SU-DHL-6 (cell line): ENCODE measurements around the gene CNOT4.

Experiments used
- EZH2phosphoT487 ChIP-seq: fragments of 200-600 bp; sonication (generic), shearing (Covaris generic); conservative IDR thresholded peaks from 2 replicates; pipeline ENCODE4 v1.6.1; 2018; ENCODE audit warnings: mild to moderate bottlenecking, antibody characterized with exemption, low read length, moderate library complexity, mixed read lengths
- TF ChIP-seq, protein P1 (sequence below): fragments of 200-600 bp; sonication (generic); IDR thresholded peaks from one replicate; pipeline ENCODE4 v1.5.1; 2017; ENCODE audit warnings: antibody characterized with exemption, mild to moderate bottlenecking, low read length, moderate library complexity; ENCODE audit not compliant: insufficient read depth, poor library complexity, severe bottlenecking

DNA sequence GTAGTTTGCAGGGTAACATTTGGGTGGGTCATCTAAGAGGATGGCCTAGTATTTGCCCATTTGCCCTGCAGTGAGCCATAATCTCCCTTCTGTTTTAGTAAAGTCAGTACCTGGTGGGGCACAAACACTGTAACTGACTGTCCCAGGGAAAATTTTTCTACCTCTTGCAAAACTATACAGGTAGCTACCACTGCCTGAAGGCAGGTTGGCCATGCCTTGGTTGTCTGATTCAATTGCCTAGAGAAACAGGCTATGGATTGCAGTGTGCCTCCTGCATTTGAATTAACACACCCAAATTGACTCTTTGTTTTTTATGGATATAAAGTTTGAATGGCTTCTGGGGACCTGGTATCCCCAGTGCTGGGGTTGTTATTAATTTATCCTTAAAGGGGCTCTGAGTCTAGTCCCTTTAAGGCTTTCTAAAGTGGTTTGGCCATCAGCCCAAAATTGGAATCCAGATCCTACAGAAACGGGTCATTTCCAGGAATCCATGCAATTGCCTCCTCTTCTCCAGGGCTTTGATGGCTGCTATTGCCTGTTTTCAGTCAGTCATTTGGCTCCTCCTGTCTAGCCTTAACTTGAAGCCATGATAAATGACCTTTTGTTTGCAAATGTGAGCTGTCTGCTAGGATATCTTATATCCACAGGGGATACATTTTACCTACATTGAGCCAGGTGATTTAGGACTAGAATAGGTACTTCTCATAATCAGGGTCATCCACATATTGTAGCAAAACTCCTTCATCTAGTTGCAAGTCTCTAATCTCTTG is 187.1 kb downstream of the CNOT4 start:
- TF ChIP-seq, protein P1, sequence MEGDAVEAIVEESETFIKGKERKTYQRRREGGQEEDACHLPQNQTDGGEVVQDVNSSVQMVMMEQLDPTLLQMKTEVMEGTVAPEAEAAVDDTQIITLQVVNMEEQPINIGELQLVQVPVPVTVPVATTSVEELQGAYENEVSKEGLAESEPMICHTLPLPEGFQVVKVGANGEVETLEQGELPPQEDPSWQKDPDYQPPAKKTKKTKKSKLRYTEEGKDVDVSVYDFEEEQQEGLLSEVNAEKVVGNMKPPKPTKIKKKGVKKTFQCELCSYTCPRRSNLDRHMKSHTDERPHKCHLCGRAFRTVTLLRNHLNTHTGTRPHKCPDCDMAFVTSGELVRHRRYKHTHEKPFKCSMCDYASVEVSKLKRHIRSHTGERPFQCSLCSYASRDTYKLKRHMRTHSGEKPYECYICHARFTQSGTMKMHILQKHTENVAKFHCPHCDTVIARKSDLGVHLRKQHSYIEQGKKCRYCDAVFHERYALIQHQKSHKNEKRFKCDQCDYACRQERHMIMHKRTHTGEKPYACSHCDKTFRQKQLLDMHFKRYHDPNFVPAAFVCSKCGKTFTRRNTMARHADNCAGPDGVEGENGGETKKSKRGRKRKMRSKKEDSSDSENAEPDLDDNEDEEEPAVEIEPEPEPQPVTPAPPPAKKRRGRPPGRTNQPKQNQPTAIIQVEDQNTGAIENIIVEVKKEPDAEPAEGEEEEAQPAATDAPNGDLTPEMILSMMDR: no peak
- no peak for TF ChIP-seq EZH2phosphoT487
